Activated CD8-positive, alpha-beta T cell treated with anti-CD3 and anti-CD28 coated beads, Interleukin-2, amount 10 ng/mL, durations not matched to agents 7 days and 5 days (primary cell): ENCODE data around the gene GARNL3. TPM values are rescaled to one million over a fixed set of nuclear protein-coding genes. Genes with fewer than 3 reads are reported as not detected.

Experiments used
- ATAC-seq: fragments of 150-1000 bp; cut with Tn5 transposase; one replicate; pipeline ENCODE4 v1.10.0; 2021; ENCODE audit warnings: moderate library complexity
- CTCF ChIA-PET: fragments of 350-600 bp; sonication (Branson Sonifier 250); formaldehyde crosslinking; loops from one replicate; lab custom pipeline; 2021; ENCODE audit warnings: antibody characterized with exemption; lab: Charles Lee
- POLR2A ChIA-PET: fragments of 350-600 bp; sonication (Branson Sonifier 250); formaldehyde crosslinking; loops from one replicate; lab custom pipeline; 2021; ENCODE audit warnings: antibody characterized with exemption; lab: Charles Lee
- DNase-seq: peaks from one replicate; pipeline ENCODE4 v3.0.0-alpha.2; 2020
- H3K27ac Mint-ChIP-seq: one replicate; pipeline ENCODE4 v1.8.0; 2021; ENCODE audit warnings: mild to moderate bottlenecking, mixed read lengths
- H3K27me3 Mint-ChIP-seq: one replicate; pipeline ENCODE4 v1.8.0; 2021; ENCODE audit warnings: low read depth, mixed read lengths
- H3K36me3 Mint-ChIP-seq: one replicate; pipeline ENCODE4 v1.8.0; 2021; ENCODE audit warnings: low read depth, mixed read lengths
- H3K4me1 Mint-ChIP-seq: one replicate; pipeline ENCODE4 v1.8.0; 2021; ENCODE audit warnings: low read depth, mixed read lengths
- H3K4me3 Mint-ChIP-seq: one replicate; pipeline ENCODE4 v1.8.0; 2021; ENCODE audit warnings: mild to moderate bottlenecking, mixed read lengths
- H3K9me3 Mint-ChIP-seq: one replicate; pipeline ENCODE4 v1.8.0; 2022; ENCODE audit warnings: mixed read lengths; ENCODE audit not compliant: insufficient read depth
- total RNA-seq, 2 experiments: library from RNA; stranded (reverse); gene quantifications; one replicate each; pipeline ENCODE4 v1.2.3, GENCODE V29; 2021

GARNL3 gene
- total RNA-seq, 2 experiments from 2014 or later, result 1.3 to 1.9 TPM

- Mint-ChIP-seq H3K27ac (no peak overlapping the region), H3K27me3 (peaks cover 10% of the 10 kb centered on the region), H3K4me3 (no peak overlapping the region), H3K36me3 (no peaks in the 10 kb centered on the region), H3K4me1 (peaks cover 12% of the 10 kb centered on the region), H3K9me3 (no peaks in the 10 kb centered on the region)
- ChIA-PET POLR2A (no interaction called here), CTCF (no interaction called here)
- DNase-seq (no peak), ATAC-seq (no peak)
These were observed 23.2 kb upstream of the GARNL3 start for GRCh38 chr9:127241354-127241753.

- POLR2A ChIA-PET, result interaction anchor here (1.6 kb wide), 1 partner anchor 206 kb away, joined by 7 read pairs; the partner anchor contains the start of genes LRSAM1 and RPL12
- peaks cover 12% of the 10 kb centered on the region for H3K4me1 Mint-ChIP-seq
- CTCF ChIA-PET, result interaction anchor here (1.0 to 2.7 kb wide), 3 partner anchors 21 to 154 kb away, joined by 3 to 14 read pairs (median 5); no protein-coding TSS in a partner anchor
- ATAC-seq (peak; percentile 100), DNase-seq (peak; percentile 98)
- H3K27me3 Mint-ChIP-seq, result peaks cover 5% of the 10 kb centered on the region
- peak overlapping the region; percentile 66 for H3K27ac Mint-ChIP-seq
- H3K9me3 Mint-ChIP-seq, result no peaks in the 10 kb centered on the region
- H3K4me3 Mint-ChIP-seq, result peak overlapping the region; percentile 79
- no peaks in the 10 kb centered on the region for H3K36me3 Mint-ChIP-seq
These were observed 19.7 kb upstream of the GARNL3 start for GRCh38 chr9:127244609-127245601.

GRCh38 chr9:127245637-127246164 is 18.9 kb upstream of the GARNL3 start:
- no peak overlapping the region for H3K27ac Mint-ChIP-seq

GRCh38 chr9:127248241-127248640 is 16.3 kb upstream of the GARNL3 start:
- no peaks in the 10 kb centered on the region for H3K36me3 Mint-ChIP-seq
- ChIA-PET POLR2A (no interaction called here), CTCF (no interaction called here)
- peaks cover 19% of the 10 kb centered on the region for H3K27me3 Mint-ChIP-seq
- no peak overlapping the region for H3K4me3 Mint-ChIP-seq
- H3K9me3 Mint-ChIP-seq, result no peaks in the 10 kb centered on the region
- peaks cover 12% of the 10 kb centered on the region for H3K4me1 Mint-ChIP-seq
- no peak overlapping the region for H3K27ac Mint-ChIP-seq
- ATAC-seq (no peak), DNase-seq (no peak)

More at GRCh38 chr9:127245637-127246164, 18.9 kb upstream of the GARNL3 start:
- Mint-ChIP-seq H3K36me3 (no peaks in the 10 kb centered on the region), H3K27me3 (peaks cover 12% of the 10 kb centered on the region), H3K4me3 (peak overlapping the region; percentile 79), H3K4me1 (peaks cover 12% of the 10 kb centered on the region), H3K9me3 (no peaks in the 10 kb centered on the region)
- ATAC-seq (no peak), DNase-seq (no peak)
- ChIA-PET POLR2A (interaction anchor here (1.6 kb wide), 1 partner anchor 205 kb away, joined by 7 read pairs; the partner anchor contains the start of genes LRSAM1 and RPL12), CTCF (interaction anchor here (2.7 kb wide), 1 partner anchor 31 kb away, joined by 14 read pairs; no protein-coding TSS in a partner anchor)

- DNase-seq (no peak), ATAC-seq (no peak)
- Mint-ChIP-seq H3K27me3 (peaks cover 25% of the 10 kb centered on the region), H3K9me3 (no peaks in the 10 kb centered on the region), H3K36me3 (no peaks in the 10 kb centered on the region), H3K4me1 (peaks cover 8% of the 10 kb centered on the region), H3K27ac (no peak overlapping the region), H3K4me3 (no peak overlapping the region)
- ChIA-PET CTCF (no interaction called here), POLR2A (no interaction called here)
These were observed 14.7 kb upstream of the GARNL3 start for GRCh38 chr9:127249877-127250276.

GRCh38 chr9:127250896-127251391 is 13.6 kb upstream of the GARNL3 start:
- ATAC-seq, result no peak
- Mint-ChIP-seq H3K4me3 (no peak overlapping the region), H3K36me3 (no peaks in the 10 kb centered on the region), H3K27me3 (peaks cover 30% of the 10 kb centered on the region), H3K4me1 (no peaks in the 10 kb centered on the region), H3K9me3 (no peaks in the 10 kb centered on the region), H3K27ac (no peak overlapping the region)
- ChIA-PET POLR2A (interaction anchor here (0.6 kb wide), 1 partner anchor 653 kb away, joined by 3 read pairs; no protein-coding TSS in a partner anchor), CTCF (no interaction called here)
- no peak for DNase-seq

GRCh38 chr9:127252410-127253318 is 11.9 kb upstream of the GARNL3 start:
- H3K27ac Mint-ChIP-seq, result no peak overlapping the region
- no peaks in the 10 kb centered on the region for H3K4me1 Mint-ChIP-seq
- H3K4me3 Mint-ChIP-seq, result no peak overlapping the region
- no peaks in the 10 kb centered on the region for H3K9me3 Mint-ChIP-seq
- DNase-seq (no peak), ATAC-seq (no peak)
- H3K36me3 Mint-ChIP-seq, result no peaks in the 10 kb centered on the region
- ChIA-PET POLR2A (no interaction called here), CTCF (no interaction called here)
- peaks cover 29% of the 10 kb centered on the region for H3K27me3 Mint-ChIP-seq

GRCh38 chr9:127253446-127253845 is 11.1 kb upstream of the GARNL3 start:
- H3K27me3 Mint-ChIP-seq, result peaks cover 29% of the 10 kb centered on the region
- H3K27ac Mint-ChIP-seq, result no peak overlapping the region
- POLR2A ChIA-PET, result no interaction called here
- H3K9me3 Mint-ChIP-seq, result no peaks in the 10 kb centered on the region
- H3K4me3 Mint-ChIP-seq, result no peak overlapping the region
- no peak for DNase-seq
- no peak for ATAC-seq
- CTCF ChIA-PET, result no interaction called here
- H3K4me1 Mint-ChIP-seq, result no peaks in the 10 kb centered on the region
- H3K36me3 Mint-ChIP-seq, result no peaks in the 10 kb centered on the region

GRCh38 chr9:127255692-127256091 is 8.9 kb upstream of the GARNL3 start:
- ATAC-seq (no peak), DNase-seq (no peak)
- H3K9me3 Mint-ChIP-seq, result no peaks in the 10 kb centered on the region
- no peaks in the 10 kb centered on the region for H3K4me1 Mint-ChIP-seq
- POLR2A ChIA-PET, result no interaction called here
- CTCF ChIA-PET, result interaction anchor here (1.0 to 1.2 kb wide), 2 partner anchors 12 to 41 kb away, joined by 3 to 4 read pairs; no protein-coding TSS in a partner anchor
- no peaks in the 10 kb centered on the region for H3K36me3 Mint-ChIP-seq
- peaks cover 21% of the 10 kb centered on the region for H3K27me3 Mint-ChIP-seq
- no peak overlapping the region for H3K27ac Mint-ChIP-seq
- H3K4me3 Mint-ChIP-seq, result no peak overlapping the region

- DNase-seq, result no peak
- H3K4me1 Mint-ChIP-seq, result no peaks in the 10 kb centered on the region
These were observed 8.2 kb upstream of the GARNL3 start for GRCh38 chr9:127256324-127256723.

More at GRCh38 chr9:127256324-127256723, 8.2 kb upstream of the GARNL3 start:
- H3K27ac Mint-ChIP-seq, result no peak overlapping the region
- ChIA-PET POLR2A (no interaction called here), CTCF (no interaction called here)
- H3K9me3 Mint-ChIP-seq, result no peaks in the 10 kb centered on the region
- H3K4me3 Mint-ChIP-seq, result no peak overlapping the region
- no peak for ATAC-seq
- H3K36me3 Mint-ChIP-seq, result no peaks in the 10 kb centered on the region
- H3K27me3 Mint-ChIP-seq, result peaks cover 19% of the 10 kb centered on the region
